DMS114 treated with DMSO at 0.1 percent for 48 hours (cell line): ENCODE results near the gene GPR34.
"Not testable (repeated sequence)": the region's sequence is repeated elsewhere in the genome, so short reads cannot be mapped to it uniquely, and the experiment has no call there.

Experiments
- DNase-seq: peaks from one replicate; lab custom pipeline; 2025; ENCODE audit not compliant: unreplicated experiment; lab: John Stamatoyannopoulos, UW

GPR34 gene

DNA sequence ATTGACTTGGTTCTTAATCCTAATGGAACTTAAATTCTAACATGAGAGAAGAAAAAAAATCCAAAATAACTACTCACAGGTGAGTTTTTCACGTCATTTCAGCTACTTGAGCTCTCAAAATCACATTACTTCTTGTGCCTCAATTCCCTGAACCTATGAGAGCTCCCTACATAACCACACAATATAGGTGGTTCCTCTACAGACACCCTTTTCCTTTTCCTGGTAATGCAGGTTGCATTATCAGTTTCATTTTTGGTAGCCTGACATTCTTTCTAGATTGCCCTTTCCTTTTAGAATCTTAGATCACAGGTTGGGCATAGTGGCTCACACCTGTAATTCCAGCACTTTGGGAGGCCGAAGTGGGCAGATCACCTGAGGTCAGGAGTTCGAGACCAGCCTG is 4.3 kb downstream of the GPR34 start:
- DNase-seq = no peak

- DNase-seq = no peak
Observed at GRCh38 chrX:41695426-41695825, 6.7 kb downstream of the GPR34 start.

DNA sequence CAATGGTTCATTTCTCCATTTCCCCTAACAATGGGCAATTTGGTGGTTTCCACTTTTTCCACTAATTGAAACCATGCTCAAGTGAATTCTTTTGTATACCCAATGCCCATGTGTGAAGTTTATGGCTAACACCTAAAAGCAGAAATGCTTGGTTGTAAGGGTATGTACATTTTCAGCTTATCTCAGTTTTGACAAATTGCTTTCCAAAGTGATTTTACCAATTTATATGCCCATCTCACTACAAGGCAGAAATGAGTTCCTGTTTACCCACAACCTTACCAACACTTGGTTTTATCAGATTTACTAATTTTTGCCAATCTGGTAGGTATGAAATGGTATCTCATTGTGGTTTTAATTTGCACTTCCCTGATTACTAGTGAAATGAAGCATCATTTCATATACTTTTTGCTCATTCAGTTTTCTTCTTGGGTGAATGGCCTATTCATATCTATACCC is 14.8 kb downstream of the GPR34 start:
- DNase-seq = no peak

DNA sequence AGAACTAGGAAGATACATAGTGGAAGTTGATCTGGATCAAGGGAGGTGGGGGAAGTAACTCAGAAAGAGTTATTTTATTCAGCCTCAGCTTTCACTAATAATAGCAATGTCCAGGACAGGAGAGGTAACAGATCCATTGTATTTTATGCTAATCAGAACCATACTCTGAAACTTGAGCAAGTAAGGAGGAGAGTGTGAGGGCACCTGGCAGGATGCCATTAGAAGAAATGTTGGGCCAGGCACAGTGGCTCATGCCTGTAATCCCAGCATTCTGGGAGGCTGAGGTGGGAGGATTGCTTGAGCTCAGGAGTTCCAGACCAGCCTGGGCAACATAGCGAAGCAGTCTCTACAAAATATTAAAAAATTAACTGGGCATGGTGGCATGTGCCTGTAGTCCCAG is 16.3 kb downstream of the GPR34 start:
- DNase-seq = no peak

DNA sequence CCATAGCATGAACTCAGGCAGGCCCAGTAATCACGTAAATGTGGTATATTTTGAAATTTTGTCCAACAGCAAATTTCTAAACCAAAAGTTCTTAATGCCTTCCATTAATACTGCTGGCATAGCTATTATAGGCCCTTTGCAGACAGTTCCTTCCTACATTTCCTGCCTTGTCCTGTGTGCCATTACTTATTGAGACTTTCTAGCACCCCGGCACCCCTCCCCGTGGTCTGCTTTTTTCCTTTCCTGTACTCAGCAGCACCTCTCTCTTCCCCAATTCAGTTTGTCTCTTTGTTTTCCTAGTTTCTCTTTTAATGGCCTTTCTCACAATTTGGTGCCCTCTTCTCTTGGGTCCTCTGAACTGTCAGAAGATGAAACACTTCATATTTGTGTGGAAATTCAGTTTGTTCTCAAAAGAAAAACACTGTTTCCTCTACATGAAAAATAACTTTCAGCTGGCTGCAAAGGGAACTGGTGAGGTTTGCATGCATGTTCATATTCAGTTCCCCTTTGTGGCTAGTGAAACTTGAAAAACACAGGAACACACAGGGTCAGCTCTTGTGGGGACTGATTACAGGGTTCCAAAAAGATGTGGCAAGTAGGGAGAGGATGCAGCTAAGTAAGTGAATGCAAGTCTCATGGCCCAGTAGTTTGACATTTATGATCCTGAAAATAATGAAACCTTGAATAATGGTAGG is 17.1 kb downstream of the GPR34 start:
- DNase-seq = no peak

GRCh38 chrX:41707218-41707617 is 18.4 kb downstream of the GPR34 start:
- no peak for DNase-seq

GRCh38 chrX:41708486-41708885 is 19.7 kb downstream of the GPR34 start:
- DNase-seq = no peak

GRCh38 chrX:41711021-41711667 is 22.4 kb downstream of the GPR34 start:
- DNase-seq = no peak

- no peak for DNase-seq
Observed at GRCh38 chrX:41716222-41716621, 27.4 kb downstream of the GPR34 start.

- no peak for DNase-seq
Observed at GRCh38 chrX:41716767-41717473, 28.1 kb downstream of the GPR34 start.

- no peak for DNase-seq
Observed at GRCh38 chrX:41718481-41719235, 29.9 kb downstream of the GPR34 start.

- DNase-seq = not testable (repeated sequence)
Observed at GRCh38 chrX:41719610-41720009, 30.8 kb downstream of the GPR34 start.

- DNase-seq = no peak
Observed at GRCh38 chrX:41720125-41720779, 31.5 kb downstream of the GPR34 start.

- DNase-seq = no peak
Observed at GRCh38 chrX:41721590-41721989, 32.8 kb downstream of the GPR34 start.

DNA sequence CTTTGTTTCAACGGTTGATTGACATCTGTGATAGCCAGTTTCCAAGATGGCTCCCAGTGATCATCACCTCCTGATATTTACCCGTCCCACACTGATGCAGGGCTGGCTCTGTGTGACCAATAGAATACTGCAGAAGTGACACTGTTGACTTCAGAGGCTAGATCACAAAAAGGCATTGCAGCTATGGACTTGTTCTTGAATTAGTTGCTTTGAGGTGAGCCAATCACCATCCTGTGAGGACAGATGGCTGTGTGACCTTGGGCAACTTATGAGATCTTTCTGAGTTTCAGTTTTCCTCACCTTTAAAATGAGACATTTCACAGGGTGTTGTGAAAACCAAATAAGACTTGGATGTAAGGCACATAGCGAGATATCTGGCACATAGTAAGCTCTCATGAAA is 33.4 kb downstream of the GPR34 start:
- no peak for DNase-seq

GRCh38 chrX:41722816-41723618 is 34.2 kb downstream of the GPR34 start:
- no peak for DNase-seq

- DNase-seq = no peak
Observed at GRCh38 chrX:41723826-41724225, 35.1 kb downstream of the GPR34 start, which contains the start of gene GPR82. TSS of gene GPR82 (plus strand) at chrX:41724181. CDS start at chrX:41727027, 2,846 bp downstream.

DNA sequence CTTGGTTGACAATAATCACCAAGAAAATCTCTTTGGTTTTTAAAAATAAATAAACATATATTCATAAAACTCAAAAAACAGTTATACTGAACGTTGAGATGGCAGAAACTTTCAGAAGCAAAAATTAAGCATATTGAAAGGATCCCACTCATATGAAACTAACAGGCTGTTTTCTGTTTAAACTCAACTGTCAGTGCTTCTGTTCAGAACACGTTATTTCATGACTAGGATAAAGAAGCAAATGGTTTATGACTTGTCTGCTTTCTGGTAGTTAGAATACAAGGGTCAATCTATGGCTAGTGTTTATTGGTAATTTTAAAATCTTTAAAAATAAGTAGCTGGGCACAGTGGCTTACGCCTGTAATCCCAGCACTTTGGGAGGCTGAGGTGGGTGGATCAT is 39.4 kb downstream of the GPR34 start:
- no peak for DNase-seq

- no peak for DNase-seq
Observed at GRCh38 chrX:41730081-41730480, 41.3 kb downstream of the GPR34 start.

DNA sequence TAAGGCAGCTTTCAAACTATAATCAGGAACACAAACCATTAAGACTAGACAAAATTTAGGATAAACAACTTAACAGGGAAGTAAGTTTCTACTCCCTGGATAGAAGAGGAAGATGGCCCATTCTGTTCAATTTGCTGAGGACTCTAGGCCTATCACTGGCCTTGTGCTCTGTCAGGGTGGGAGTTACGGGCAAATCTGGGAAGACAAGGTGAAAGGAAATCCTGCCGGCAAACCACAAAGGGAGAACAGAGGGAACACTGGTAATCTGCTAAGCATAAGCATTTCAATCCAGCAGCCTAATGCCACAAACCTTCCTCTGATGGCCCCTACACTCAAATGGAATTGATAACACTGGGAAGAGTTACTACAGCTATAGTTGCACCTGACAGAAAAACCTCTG is 43.5 kb downstream of the GPR34 start:
- no peak for DNase-seq
